ENCODE data around the gene CA9. TPM values are rescaled to one million over a fixed set of nuclear protein-coding genes. Genes with fewer than 3 reads are reported as not detected.

Gene CA9
- total RNA-seq, 1 donor from 2014 or later, result not detected

DNA sequence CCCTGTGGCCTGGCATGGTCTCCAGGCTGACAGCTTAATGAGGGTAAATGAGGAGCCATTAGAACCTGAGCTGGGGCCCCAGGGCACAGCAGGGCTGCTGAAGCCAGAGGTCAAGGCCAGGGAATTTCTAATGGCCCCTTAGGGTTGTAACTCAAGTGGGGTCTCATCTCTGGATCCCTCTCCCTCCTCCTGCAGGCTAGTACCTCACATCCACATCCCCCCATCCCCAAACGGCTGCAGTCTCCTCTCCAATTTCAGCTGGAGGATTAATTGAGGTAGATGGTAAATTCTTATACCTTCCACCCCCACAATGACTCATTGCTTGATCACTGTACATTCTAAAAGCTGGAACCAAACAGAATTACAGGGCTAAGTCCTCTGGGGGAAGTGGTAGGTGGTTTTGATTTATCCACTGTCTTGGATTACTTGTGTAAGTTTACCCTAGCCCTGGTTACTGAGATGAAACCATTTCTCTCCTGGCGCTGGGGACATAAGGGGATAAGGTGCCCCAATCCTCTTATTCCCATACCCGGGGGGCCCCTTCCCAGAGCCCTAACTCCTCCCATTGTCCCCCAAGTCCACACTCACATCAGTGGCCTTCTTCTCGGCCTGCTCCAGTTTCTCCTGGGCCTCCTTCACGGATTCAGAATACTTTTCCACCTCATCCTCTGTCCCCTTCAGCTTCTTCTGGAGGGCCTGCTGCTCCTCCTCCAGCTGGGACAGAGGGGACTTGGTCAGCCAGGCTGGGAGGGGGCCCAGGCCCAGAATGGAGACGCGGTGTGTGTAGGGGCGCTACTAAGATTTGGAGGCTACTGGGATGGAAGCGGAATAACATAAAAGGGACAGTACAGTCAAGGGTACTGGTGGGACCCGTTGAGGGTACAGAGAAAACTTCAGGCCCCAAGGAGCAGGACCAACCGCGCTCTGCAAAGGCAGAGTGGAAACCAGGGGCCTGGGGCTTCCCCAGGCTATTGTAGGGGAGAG, 15.1 kb downstream of the CA9 start:
- H3K36me3 Mint-ChIP-seq (ENCODE audit: unreplicated experiment), result peaks cover 13% of the 10 kb centered on the region
- no peak for DNase-seq (ENCODE audit: extremely low spot score, unreplicated experiment)
- H3K27me3 Mint-ChIP-seq (ENCODE audit: unreplicated experiment), result no peaks in the 10 kb centered on the region
- no peaks in the 10 kb centered on the region for H3K9me3 Mint-ChIP-seq (ENCODE audit: unreplicated experiment)
- peak overlapping the region; percentile 86 for H3K4me3 Mint-ChIP-seq (ENCODE audit: unreplicated experiment)
- TF ChIP-seq, protein P1, sequence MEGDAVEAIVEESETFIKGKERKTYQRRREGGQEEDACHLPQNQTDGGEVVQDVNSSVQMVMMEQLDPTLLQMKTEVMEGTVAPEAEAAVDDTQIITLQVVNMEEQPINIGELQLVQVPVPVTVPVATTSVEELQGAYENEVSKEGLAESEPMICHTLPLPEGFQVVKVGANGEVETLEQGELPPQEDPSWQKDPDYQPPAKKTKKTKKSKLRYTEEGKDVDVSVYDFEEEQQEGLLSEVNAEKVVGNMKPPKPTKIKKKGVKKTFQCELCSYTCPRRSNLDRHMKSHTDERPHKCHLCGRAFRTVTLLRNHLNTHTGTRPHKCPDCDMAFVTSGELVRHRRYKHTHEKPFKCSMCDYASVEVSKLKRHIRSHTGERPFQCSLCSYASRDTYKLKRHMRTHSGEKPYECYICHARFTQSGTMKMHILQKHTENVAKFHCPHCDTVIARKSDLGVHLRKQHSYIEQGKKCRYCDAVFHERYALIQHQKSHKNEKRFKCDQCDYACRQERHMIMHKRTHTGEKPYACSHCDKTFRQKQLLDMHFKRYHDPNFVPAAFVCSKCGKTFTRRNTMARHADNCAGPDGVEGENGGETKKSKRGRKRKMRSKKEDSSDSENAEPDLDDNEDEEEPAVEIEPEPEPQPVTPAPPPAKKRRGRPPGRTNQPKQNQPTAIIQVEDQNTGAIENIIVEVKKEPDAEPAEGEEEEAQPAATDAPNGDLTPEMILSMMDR (IDR thresholded peaks at IDR 0.05), result no peak
- peaks cover 61% of the 10 kb centered on the region for H3K4me1 Mint-ChIP-seq (ENCODE audit: unreplicated experiment)
- peak overlapping the region; percentile 96 for H3K27ac Mint-ChIP-seq (ENCODE audit: unreplicated experiment)

DNA sequence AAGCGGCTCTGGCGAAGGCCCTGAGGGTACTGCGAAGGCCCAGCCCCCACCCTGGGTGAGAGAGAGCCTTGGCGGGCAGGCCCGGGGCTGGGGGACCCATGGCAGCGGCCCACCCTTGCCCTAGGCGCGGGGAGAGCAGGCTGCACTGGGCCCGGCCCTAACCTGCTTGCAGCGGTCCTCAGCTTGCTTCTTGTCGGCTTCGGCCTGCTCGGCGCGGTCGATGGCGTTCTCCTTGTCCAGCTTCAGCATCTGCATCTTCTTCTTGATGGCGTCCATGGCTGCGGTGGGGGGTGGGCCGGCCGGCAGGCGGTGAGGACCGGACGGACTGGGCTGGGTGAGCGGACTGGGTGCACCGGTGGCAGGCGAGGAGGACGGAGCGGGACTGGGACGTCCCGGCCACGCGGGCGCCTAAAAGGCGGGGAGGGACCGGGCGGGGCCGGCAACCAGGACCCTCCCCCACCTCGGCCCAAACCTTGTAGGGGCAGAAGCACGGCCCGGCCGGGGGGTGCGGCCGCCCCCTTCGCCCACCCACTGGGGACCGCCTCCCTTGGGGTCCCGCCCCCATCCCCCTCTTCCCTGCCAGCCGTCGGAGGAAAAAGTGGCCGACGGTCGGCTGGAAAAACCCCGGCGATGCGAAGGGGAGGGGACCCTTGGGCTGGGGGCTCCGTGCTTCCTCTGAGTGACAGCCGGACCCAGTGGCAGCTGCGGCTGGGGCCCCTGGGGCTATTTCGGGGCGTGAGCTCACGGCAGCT, 16.0 kb downstream of the CA9 start, which contains the start of gene TPM2:
Gene TPM2, minus strand, starts transcription at position 384 of the 752 bp plus-strand sequence. Its CDS starts 108 bp downstream, at position 276.
- TF ChIP-seq, protein P1 (IDR thresholded peaks at IDR 0.05), result no peak
- Mint-ChIP-seq H3K27me3 (ENCODE audit: unreplicated experiment) (no peaks in the 10 kb centered on the region), H3K4me1 (ENCODE audit: unreplicated experiment) (peaks cover 54% of the 10 kb centered on the region), H3K27ac (ENCODE audit: unreplicated experiment) (peak within 1 kb of the TSS; percentile 96), H3K9me3 (ENCODE audit: unreplicated experiment) (no peaks in the 10 kb centered on the region), H3K36me3 (ENCODE audit: unreplicated experiment) (peaks cover 8% of the 10 kb centered on the region), H3K4me3 (ENCODE audit: unreplicated experiment) (peak within 1 kb of the TSS; percentile 86)
- peak; percentile 89 for DNase-seq (ENCODE audit: extremely low spot score, unreplicated experiment)

DNA sequence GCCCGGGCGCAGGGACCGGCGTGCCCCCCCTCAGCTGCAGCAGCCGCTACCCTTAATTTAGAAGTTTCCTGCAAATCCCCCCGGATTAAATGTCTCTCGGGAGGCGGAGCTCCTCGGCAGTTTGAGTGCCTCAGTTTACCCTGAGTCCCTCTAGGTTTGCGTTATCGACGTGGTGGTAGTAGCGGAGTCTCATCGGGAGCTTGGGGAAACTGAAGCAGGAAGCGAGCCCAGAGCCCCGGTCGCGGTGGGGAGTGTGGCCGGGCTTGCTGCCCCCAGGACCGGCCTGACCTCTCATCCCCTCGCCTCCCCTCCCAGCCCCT, 16.5 kb downstream of the CA9 start:
- peaks cover 7% of the 10 kb centered on the region for H3K36me3 Mint-ChIP-seq (ENCODE audit: unreplicated experiment)
- H3K9me3 Mint-ChIP-seq (ENCODE audit: unreplicated experiment), result no peaks in the 10 kb centered on the region
- peak overlapping the region; percentile 76 for H3K4me3 Mint-ChIP-seq (ENCODE audit: unreplicated experiment)
- TF ChIP-seq, protein P1 (IDR thresholded peaks at IDR 0.05), result no peak
- peaks cover 52% of the 10 kb centered on the region for H3K4me1 Mint-ChIP-seq (ENCODE audit: unreplicated experiment)
- peak overlapping the region; percentile 84 for H3K27ac Mint-ChIP-seq (ENCODE audit: unreplicated experiment)
- no peaks in the 10 kb centered on the region for H3K27me3 Mint-ChIP-seq (ENCODE audit: unreplicated experiment)
- DNase-seq (ENCODE audit: extremely low spot score, unreplicated experiment), result no peak

DNA sequence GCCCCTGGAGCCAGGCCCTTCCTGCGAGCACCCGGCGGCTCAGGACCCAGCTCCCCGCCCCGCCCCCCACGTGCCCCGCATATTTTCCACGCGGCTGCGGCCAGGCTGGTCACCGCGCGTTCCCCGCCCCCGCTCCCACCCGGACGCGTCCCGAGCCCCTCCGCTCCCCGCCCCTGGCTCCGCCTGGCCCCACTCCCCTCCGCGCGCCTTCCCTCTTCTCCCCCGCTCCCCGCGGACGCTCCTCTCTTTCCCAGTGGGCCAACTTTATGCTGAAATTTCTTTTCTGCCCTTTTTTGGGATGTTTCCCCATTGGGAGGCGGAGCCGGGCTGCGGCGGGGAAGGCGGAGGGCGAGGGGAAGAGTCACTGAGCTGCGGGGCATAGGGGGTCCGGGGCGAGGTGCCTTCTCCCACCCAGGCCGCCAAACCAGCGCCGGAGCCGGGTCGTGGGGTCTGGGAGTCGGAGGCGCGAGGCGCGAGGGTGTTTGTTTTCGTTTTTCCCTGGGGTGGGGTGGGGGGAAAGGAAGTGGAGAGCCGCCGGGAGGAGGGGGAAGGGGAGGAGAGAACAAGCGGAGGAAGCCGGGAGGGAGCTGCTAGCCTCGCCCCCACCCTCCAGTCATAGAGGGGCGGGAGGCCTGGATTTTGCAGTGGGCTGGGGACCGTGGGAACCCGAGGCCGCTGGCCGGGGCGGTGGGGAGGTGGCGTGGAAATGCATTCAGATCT, 17.0 kb downstream of the CA9 start:
- Mint-ChIP-seq H3K27ac (ENCODE audit: unreplicated experiment) (peak overlapping the region; percentile 93), H3K9me3 (ENCODE audit: unreplicated experiment) (no peaks in the 10 kb centered on the region), H3K36me3 (ENCODE audit: unreplicated experiment) (peaks cover 4% of the 10 kb centered on the region), H3K27me3 (ENCODE audit: unreplicated experiment) (no peaks in the 10 kb centered on the region), H3K4me3 (ENCODE audit: unreplicated experiment) (peak overlapping the region; percentile 82), H3K4me1 (ENCODE audit: unreplicated experiment) (peaks cover 46% of the 10 kb centered on the region)
- TF ChIP-seq, protein P1 (IDR thresholded peaks at IDR 0.05), result no peak
- no peak for DNase-seq (ENCODE audit: extremely low spot score, unreplicated experiment)

Data from osteocyte (in vitro differentiated cells).